Bronchial epithelial cell (primary cell): ENCODE measurements around the gene GLIS1. TPM values are rescaled to one million over a fixed set of nuclear protein-coding genes. Genes with fewer than 3 reads are reported as not detected.

ENCODE experiments used
- DNase-seq: peaks from one replicate; pipeline ENCODE4 v3.0.0-alpha.2; 2010; ENCODE audit warnings: low read depth
- FAIRE-seq: peaks from 2 replicates; lab custom pipeline; 2011; peaks lifted over from hg19 to GRCh38; lab: Jason Lieb, UNC
- H3K27me3 ChIP-seq: 2 replicates; pipeline ENCODE4 v1.5.1; 2011; ENCODE audit warnings: low read length; ENCODE audit not compliant: control insufficient read depth, insufficient read depth
- H3K36me3 ChIP-seq: 2 replicates; pipeline ENCODE4 v1.5.1; 2011; ENCODE audit warnings: low read length; ENCODE audit not compliant: control insufficient read depth, insufficient read depth
- H3K4me3 ChIP-seq: 2 replicates; pipeline ENCODE4 v1.5.1; 2011; ENCODE audit warnings: mild to moderate bottlenecking, low read depth, low read length, control low read depth
- CTCF ChIP-seq: IDR thresholded peaks from 2 replicates; pipeline ENCODE4 v1.5.1; 2011; ENCODE audit warnings: mild to moderate bottlenecking, moderate library complexity, low read length, control low read depth, inconsistent platforms; ENCODE audit not compliant: insufficient read depth, severe bottlenecking
- total RNA-seq: library from RNA; depleted of rRNA; stranded (reverse); fragments of >200 nt; gene quantifications from 2 replicates; pipeline ENCODE4 v1.2.1, GENCODE V29; 2014

Gene GLIS1
- total RNA-seq, 1 donor from 2014 or later, result under 0.01 TPM

GRCh38 chr1:53725238-53725689 is 13.7 kb downstream of the GLIS1 start:
- no peak for FAIRE-seq
- Histone ChIP-seq H3K36me3 (no peaks in the 10 kb centered on the region), H3K27me3 (peaks cover 4% of the 10 kb centered on the region), H3K4me3 (no peak overlapping the region)
- no peak for TF ChIP-seq CTCF
- DNase-seq, result peak; percentile 10

- H3K27me3 ChIP-seq, result peaks cover 4% of the 10 kb centered on the region
- DNase-seq, result no peak
- no peaks in the 10 kb centered on the region for H3K36me3 ChIP-seq
- H3K4me3 ChIP-seq, result no peak overlapping the region
- no peak for FAIRE-seq
- no peak for TF ChIP-seq CTCF
Measured at GRCh38 chr1:53722025-53722424, 16.9 kb downstream of the GLIS1 start.

GRCh38 chr1:53721088-53721487 is 17.9 kb downstream of the GLIS1 start:
- no peak for FAIRE-seq
- Histone ChIP-seq H3K27me3 (peaks cover 4% of the 10 kb centered on the region), H3K4me3 (no peak overlapping the region), H3K36me3 (no peaks in the 10 kb centered on the region)
- TF ChIP-seq CTCF, result no peak
- no peak for DNase-seq

- H3K36me3 ChIP-seq, result no peaks in the 10 kb centered on the region
- H3K27me3 ChIP-seq, result no peaks in the 10 kb centered on the region
- no peak for DNase-seq
- no peak for TF ChIP-seq CTCF
- no peak overlapping the region for H3K4me3 ChIP-seq
- FAIRE-seq, result peak; percentile 40
Measured at GRCh38 chr1:53719469-53719868, 19.5 kb downstream of the GLIS1 start.

GRCh38 chr1:53718443-53718842 is 20.5 kb downstream of the GLIS1 start:
- no peak for TF ChIP-seq CTCF
- H3K4me3 ChIP-seq, result no peak overlapping the region
- no peaks in the 10 kb centered on the region for H3K36me3 ChIP-seq
- FAIRE-seq (no peak), DNase-seq (no peak)
- no peaks in the 10 kb centered on the region for H3K27me3 ChIP-seq
